Islet of Langerhans (tissue), 1 donor: ENCODE measurements around the gene LARGE1.

ENCODE experiments used
- FAIRE-seq: peaks from one replicate; lab custom pipeline; 2011; peaks lifted over from hg19 to GRCh38; lab: Jason Lieb, UNC

LARGE1 gene

GRCh38 chr22:33656808-33657628, 263.3 kb downstream of the LARGE1 start:
- no peak for FAIRE-seq

GRCh38 chr22:33654173-33654895, 265.9 kb downstream of the LARGE1 start:
- FAIRE-seq: no peak

GRCh38 chr22:33653532-33654063, 266.7 kb downstream of the LARGE1 start:
- FAIRE-seq: no peak

- no peak for FAIRE-seq
Observed at GRCh38 chr22:33652615-33653014, 267.7 kb downstream of the LARGE1 start.

- no peak for FAIRE-seq
Observed at GRCh38 chr22:33650244-33650643, 270.0 kb downstream of the LARGE1 start.

- no peak for FAIRE-seq
Observed at GRCh38 chr22:33648478-33648877, 271.8 kb downstream of the LARGE1 start.

- no peak for FAIRE-seq
Observed at GRCh38 chr22:33640900-33641299, 279.4 kb downstream of the LARGE1 start.

- no peak for FAIRE-seq
Observed at GRCh38 chr22:33639588-33640254, 280.6 kb downstream of the LARGE1 start.

GRCh38 chr22:33635766-33636165, 284.5 kb downstream of the LARGE1 start:
- FAIRE-seq: no peak

GRCh38 chr22:33631777-33632176, 288.5 kb downstream of the LARGE1 start:
- FAIRE-seq: no peak

GRCh38 chr22:33625959-33626358, 294.3 kb downstream of the LARGE1 start:
- no peak for FAIRE-seq

- FAIRE-seq: no peak
Observed at GRCh38 chr22:33620085-33620484, 300.2 kb downstream of the LARGE1 start.

- FAIRE-seq: no peak
Observed at GRCh38 chr22:33606504-33606903, 313.8 kb downstream of the LARGE1 start.

- FAIRE-seq: no peak
Observed at GRCh38 chr22:33605666-33606065, 314.6 kb downstream of the LARGE1 start.

GRCh38 chr22:33605221-33605620, 315.1 kb downstream of the LARGE1 start:
- no peak for FAIRE-seq

GRCh38 chr22:33601062-33601461, 319.2 kb downstream of the LARGE1 start:
- no peak for FAIRE-seq

- no peak for FAIRE-seq
Observed at GRCh38 chr22:33600595-33600994, 319.7 kb downstream of the LARGE1 start.

GRCh38 chr22:33600113-33600512, 320.2 kb downstream of the LARGE1 start:
- FAIRE-seq: no peak

GRCh38 chr22:33599596-33599995, 320.7 kb downstream of the LARGE1 start:
- no peak for FAIRE-seq

- no peak for FAIRE-seq
Observed at GRCh38 chr22:33598821-33599220, 321.5 kb downstream of the LARGE1 start.

GRCh38 chr22:33597274-33597985, 322.8 kb downstream of the LARGE1 start:
- no peak for FAIRE-seq

- no peak for FAIRE-seq
Observed at GRCh38 chr22:33593818-33594217, 326.5 kb downstream of the LARGE1 start.
